ENCODE results near the gene PPARG. TPM values are rescaled to one million over a fixed set of nuclear protein-coding genes. Genes with fewer than 3 reads are reported as not detected.

The PPARG gene
- total and polyA plus RNA-seq, 2 experiments from 2014 or later, result 0.15 to 0.42 TPM

GRCh38 chr3:12443781-12444522 lies 155.1 kb downstream of the PPARG start:
- TF ChIP-seq ZNF114 (CRISPR knock-in tag; IDR thresholded peaks at IDR 0.05), result no peak
- TF ChIP-seq ZNF462 (CRISPR knock-in tag; IDR thresholded peaks at IDR 0.05), result no peak
- TF ChIP-seq EZH2phosphoT487 (IDR thresholded peaks at IDR 0.05; ENCODE audit: unreplicated experiment), result no peak
- TF ChIP-seq EZH2 (IDR thresholded peaks at IDR 0.05; ENCODE audit: low read depth, unreplicated experiment), result no peak
- TF ChIP-seq STAT1 (IDR thresholded peaks at IDR 0.05; ENCODE audit: unreplicated experiment), result no peak
- TF ChIP-seq CREB1 (CRISPR knock-in tag; IDR thresholded peaks at IDR 0.05; ENCODE audit: low read depth), result no peak
- no peak for TF ChIP-seq NANOG (IDR thresholded peaks at IDR 0.05; ENCODE audit: borderline replicate concordance)
- no peak for TF ChIP-seq POLR2AphosphoS5 (IDR thresholded peaks at IDR 0.05; ENCODE audit: low read depth)
- no peak for TF ChIP-seq ETS1 (IDR thresholded peaks at IDR 0.05)

More at GRCh38 chr3:12443781-12444522, 155.1 kb downstream of the PPARG start:
- H3K36me3 ChIP-seq (ENCODE audit: insufficient read depth), result no peaks in the 10 kb centered on the region
- no peaks in the 10 kb centered on the region for H3K27me3 ChIP-seq (ENCODE audit: insufficient read depth)
- Mint-ChIP-seq H3K27me3 (ENCODE audit: insufficient read depth, low read depth, poor library complexity) (peaks cover 11% of the 10 kb centered on the region), H3K4me1 (peaks cover 19% of the 10 kb centered on the region), H3K4me3 (no peak overlapping the region), H3K36me3 (ENCODE audit: low read depth) (no peaks in the 10 kb centered on the region), H3K27ac (no peak overlapping the region), H3K9me3 (no peaks in the 10 kb centered on the region)
- no peaks in the 10 kb centered on the region for H4K20me1 ChIP-seq (replicated peaks; ENCODE audit: insufficient read depth)
- H3K4me3 ChIP-seq, result no peak overlapping the region
- no peaks in the 10 kb centered on the region for H3K9me2 ChIP-seq (ENCODE audit: insufficient read depth)
- H3K79me2 ChIP-seq (replicated peaks; ENCODE audit: insufficient read depth), result no peaks in the 10 kb centered on the region
- H3K27ac ChIP-seq (ENCODE audit: low read depth), result no peak overlapping the region
- no peaks in the 10 kb centered on the region; the same call in 1 of the 2 replicates for H3F3A ChIP-seq (replicated peaks; ENCODE audit: low read depth)
- ATAC-seq (no peak), DNase-seq (ENCODE audit: low spot score) (no peak)
- peak overlapping the region; percentile 62; the same call in 1 of the 2 replicates for H3K4me2 ChIP-seq
- H2AFZ ChIP-seq, result peak overlapping the region; percentile 99
- H3K4me1 ChIP-seq (ENCODE audit: insufficient read depth), result peaks cover 11% of the 10 kb centered on the region
